EL (cell line): Measurements from ENCODE around the gene DNAL4.
"Not testable (repeated sequence)": the region's sequence is repeated elsewhere in the genome, so short reads cannot be mapped to it uniquely, and the experiment has no call there.

ENCODE experiments used
- DNase-seq: peaks from one replicate; pipeline ENCODE4 v3.0.0-alpha.2; 2016

The DNAL4 gene

GRCh38 chr22:38826801-38827200, 32.9 kb upstream of the DNAL4 start:
- DNase-seq = no peak

GRCh38 chr22:38826386-38826785, 32.4 kb upstream of the DNAL4 start:
- no peak for DNase-seq

- DNase-seq = peak; percentile 70
Observed at GRCh38 chr22:38824585-38824984, 30.6 kb upstream of the DNAL4 start.

- no peak for DNase-seq
Observed at GRCh38 chr22:38823637-38824036, 29.7 kb upstream of the DNAL4 start.

- no peak for DNase-seq
Observed at GRCh38 chr22:38823076-38823475, 29.1 kb upstream of the DNAL4 start.

- DNase-seq = no peak
Observed at GRCh38 chr22:38820020-38820419, 26.1 kb upstream of the DNAL4 start.

- DNase-seq = no peak
Observed at GRCh38 chr22:38819387-38819940, 25.5 kb upstream of the DNAL4 start.

GRCh38 chr22:38817196-38817595, 23.3 kb upstream of the DNAL4 start:
- DNase-seq = no peak

GRCh38 chr22:38815842-38816241, 21.9 kb upstream of the DNAL4 start:
- no peak for DNase-seq

- no peak for DNase-seq
Observed at GRCh38 chr22:38811241-38811640, 17.3 kb upstream of the DNAL4 start.

GRCh38 chr22:38805041-38805593, 11.2 kb upstream of the DNAL4 start:
- DNase-seq = not testable (repeated sequence)

- DNase-seq = peak; percentile 98
Observed at GRCh38 chr22:38802671-38803121, 8.8 kb upstream of the DNAL4 start.

- DNase-seq = peak; percentile 44
Observed at GRCh38 chr22:38799265-38800002, 5.5 kb upstream of the DNAL4 start.

- DNase-seq = no peak
Observed at GRCh38 chr22:38798496-38798895, 4.6 kb upstream of the DNAL4 start.

- no peak for DNase-seq
Observed at GRCh38 chr22:38796262-38796957, 2.5 kb upstream of the DNAL4 start.

GRCh38 chr22:38795569-38795968, 1.6 kb upstream of the DNAL4 start:
- no peak for DNase-seq

- DNase-seq = no peak
Observed at GRCh38 chr22:38793317-38793716, 626 bp downstream of the DNAL4 start.

- DNase-seq = peak; percentile 36
Observed at GRCh38 chr22:38792833-38793232, 1.1 kb downstream of the DNAL4 start.

GRCh38 chr22:38789606-38790005, 4.3 kb downstream of the DNAL4 start:
- DNase-seq = no peak

GRCh38 chr22:38788846-38789245, 5.1 kb downstream of the DNAL4 start:
- no peak for DNase-seq

GRCh38 chr22:38788021-38788816, 5.7 kb downstream of the DNAL4 start:
- DNase-seq = peak; percentile 88

GRCh38 chr22:38786631-38787030, 7.3 kb downstream of the DNAL4 start:
- DNase-seq = no peak

- no peak for DNase-seq
Observed at GRCh38 chr22:38784856-38785255, 9.1 kb downstream of the DNAL4 start.
